WTC11 (cell line): Measurements from ENCODE around the gene MUSTN1. TPM values are rescaled to one million over a fixed set of nuclear protein-coding genes. Genes with fewer than 3 reads are reported as not detected.

Source experiments
- ATAC-seq: fragments of 200-7000 bp; cut with Tn5 transposase; 2 replicates; pipeline ENCODE4 v1.10.0; 2021; ENCODE audit warnings: mild to moderate bottlenecking, moderate library complexity
- CTCF ChIA-PET: fragments of 300-600 bp; sonication (Branson Sonifier 250); formaldehyde crosslinking; loops from one replicate; lab custom pipeline; 2021; ENCODE audit warnings: antibody characterized with exemption; lab: Charles Lee
- POLR2A ChIA-PET: fragments of 350-600 bp; sonication (Branson Sonifier 250); formaldehyde crosslinking; loops from one replicate; lab custom pipeline; 2021; ENCODE audit warnings: antibody characterized with exemption; lab: Charles Lee
- DNase-seq: peaks from one replicate; pipeline ENCODE4 v3.0.0; 2021; ENCODE audit warnings: low spot score
- H3K27ac Mint-ChIP-seq: 2 replicates; pipeline ENCODE4 v1.8.0; 2021; ENCODE audit warnings: mixed read lengths
- H3K27me3 Mint-ChIP-seq: 2 replicates; pipeline ENCODE4 v1.8.0; 2021; ENCODE audit warnings: low read depth, mild to moderate bottlenecking, moderate library complexity, mixed read lengths
- H3K36me3 Mint-ChIP-seq: 2 replicates; pipeline ENCODE4 v1.8.0; 2021; ENCODE audit warnings: mixed read lengths
- H3K4me1 Mint-ChIP-seq: 2 replicates; pipeline ENCODE4 v1.8.0; 2022; ENCODE audit warnings: mixed read lengths
- H3K4me3 Mint-ChIP-seq: 2 replicates; pipeline ENCODE4 v1.8.0; 2021; ENCODE audit warnings: mild to moderate bottlenecking, moderate library complexity, mixed read lengths
- H3K9me3 Mint-ChIP-seq: 2 replicates; pipeline ENCODE4 v1.8.0; 2021; ENCODE audit warnings: mixed read lengths
- ATF1 ChIP-seq: sonication (generic); formaldehyde crosslinking; IDR thresholded peaks from 2 replicates; pipeline ENCODE4 v1.8.1; 2023; ENCODE audit warnings: mild to moderate bottlenecking, moderate library complexity, missing genetic modification reagents
- ATF3 ChIP-seq: sonication (generic); formaldehyde crosslinking; conservative IDR thresholded peaks from 2 replicates; pipeline ENCODE4 v1.8.1; 2022; ENCODE audit warnings: mild to moderate bottlenecking, missing genetic modification reagents
- CDX4 ChIP-seq: fragments of 250-450 bp; sonication (Bioruptor Pico); IDR thresholded peaks from 2 replicates; pipeline ENCODE4 v1.9.0; 2021; ENCODE audit warnings: moderate library complexity, mild to moderate bottlenecking, inconsistent platforms, borderline replicate concordance
- CREB1 ChIP-seq: sonication (generic); formaldehyde crosslinking; IDR thresholded peaks from 2 replicates; pipeline ENCODE4 v1.8.0; 2023; ENCODE audit warnings: mild to moderate bottlenecking, missing genetic modification reagents
- ESRRA ChIP-seq: sonication (generic); formaldehyde crosslinking; IDR thresholded peaks from 2 replicates; pipeline ENCODE4 v1.8.1; 2022; ENCODE audit warnings: mild to moderate bottlenecking, missing genetic modification reagents, borderline replicate concordance
- FOXP1 ChIP-seq: sonication (generic); formaldehyde crosslinking; IDR thresholded peaks from 2 replicates; pipeline ENCODE4 v1.8.0; 2022; ENCODE audit warnings: missing genetic modification reagents, mild to moderate bottlenecking, moderate library complexity, borderline replicate concordance
- JUN ChIP-seq: sonication (generic); formaldehyde crosslinking; IDR thresholded peaks from 2 replicates; pipeline ENCODE4 v1.8.0; 2023; ENCODE audit warnings: mild to moderate bottlenecking, missing genetic modification reagents
- MLX ChIP-seq: sonication (generic); formaldehyde crosslinking; IDR thresholded peaks from 2 replicates; pipeline ENCODE4 v1.8.1; 2023; ENCODE audit warnings: mild to moderate bottlenecking, missing genetic modification reagents, moderate library complexity
- SOX15 ChIP-seq: fragments of 250-450 bp; sonication (Bioruptor Pico); IDR thresholded peaks from 2 replicates; pipeline ENCODE4 v1.9.0; 2021; ENCODE audit warnings: mild to moderate bottlenecking
- TEAD4 ChIP-seq: sonication (generic); formaldehyde crosslinking; IDR thresholded peaks from 2 replicates; pipeline ENCODE4 v1.8.0; 2022; ENCODE audit warnings: mild to moderate bottlenecking, missing genetic modification reagents
- USF2 ChIP-seq: sonication (generic); formaldehyde crosslinking; IDR thresholded peaks from 2 replicates; pipeline ENCODE4 v1.8.1; 2023; ENCODE audit warnings: mild to moderate bottlenecking, missing genetic modification reagents, moderate library complexity
- ZMAT4 ChIP-seq: fragments of 250-450 bp; sonication (Bioruptor Pico); IDR thresholded peaks from 2 replicates; pipeline ENCODE4 v1.9.0; 2021; ENCODE audit warnings: mild to moderate bottlenecking
- ZNF532 ChIP-seq: fragments of 250-450 bp; sonication (Bioruptor Pico); IDR thresholded peaks from 2 replicates; pipeline ENCODE4 v1.9.0; 2021; ENCODE audit warnings: mild to moderate bottlenecking, borderline replicate concordance
- total RNA-seq: library from RNA; stranded (reverse); gene quantifications from 3 replicates; pipeline ENCODE4 v1.2.3, GENCODE V29; 2021

MUSTN1 gene
- total RNA-seq, 1 experiment from 2014 or later = 4.2 TPM

- Mint-ChIP-seq H3K27me3 (no peaks in the 10 kb centered on the region), H3K27ac (peak overlapping the region; percentile 63; the same call in 1 of the 2 replicates)
- DNase-seq = no peak
- POLR2A ChIA-PET = interaction anchor here (0.7 kb wide), 1 partner anchor 15 kb away, joined by 3 read pairs; no protein-coding TSS in a partner anchor
- TF ChIP-seq TEAD4 (CRISPR knock-in tag) (no peak), ATF1 (CRISPR knock-in tag) (no peak), CDX4 (CRISPR knock-in tag) (no peak), JUN (CRISPR knock-in tag) (no peak), ATF3 (CRISPR knock-in tag) (no peak), ESRRA (CRISPR knock-in tag) (no peak), SOX15 (no peak), CREB1 (CRISPR knock-in tag) (no peak), ZMAT4 (no peak), FOXP1 (CRISPR knock-in tag) (no peak), USF2 (CRISPR knock-in tag) (no peak)
- TF ChIP-seq, all 79 proteins: peak for 0
- ATAC-seq = no peak
- Mint-ChIP-seq H3K4me1 (no peaks in the 10 kb centered on the region), H3K36me3 (peaks cover 10% of the 10 kb centered on the region), H3K4me3 (no peak overlapping the region), H3K9me3 (no peaks in the 10 kb centered on the region)
- CTCF ChIA-PET = interaction anchor here (0.9 to 1.4 kb wide), 3 partner anchors 49 to 96 kb away, joined by 3 to 4 read pairs (median 3); no protein-coding TSS in a partner anchor
These were observed 6.6 kb upstream of the MUSTN1 start for GRCh38 chr3:52841211-52841980.

GRCh38 chr3:52839892-52840545, 5.2 kb upstream of the MUSTN1 start:
- H3K4me1 Mint-ChIP-seq = peaks cover 4% of the 10 kb centered on the region; the same call in 1 of the 2 replicates
- CTCF ChIA-PET = interaction anchor here (1.4 to 2.1 kb wide), 2 partner anchors 19 to 48 kb away, joined by 4 to 6 read pairs; no protein-coding TSS in a partner anchor

More at GRCh38 chr3:52839892-52840545, 5.2 kb upstream of the MUSTN1 start:
- H3K36me3 Mint-ChIP-seq = peaks cover 10% of the 10 kb centered on the region
- H3K27me3 Mint-ChIP-seq = no peaks in the 10 kb centered on the region
- POLR2A ChIA-PET = no interaction called here
- TF ChIP-seq USF2 (CRISPR knock-in tag) (no peak), MLX (CRISPR knock-in tag) (no peak), ZNF532 (CRISPR knock-in tag) (no peak)
- TF ChIP-seq, all 79 proteins: peak for 0
- no peak for ATAC-seq
- DNase-seq = no peak
- Mint-ChIP-seq H3K4me3 (no peak overlapping the region), H3K27ac (no peak overlapping the region; the same call in 1 of the 2 replicates), H3K9me3 (no peaks in the 10 kb centered on the region)
